Neutrophil (primary cell): Measurements from ENCODE around the gene GPR146.

Experiments
- H3K27ac ChIP-seq: fragments of 200-600 bp; sonication (generic); 2 replicates; pipeline ENCODE4 v1.5.1; 2016; ENCODE audit warnings: mild to moderate bottlenecking, moderate library complexity
- H3K27me3 ChIP-seq: fragments of 200-600 bp; sonication (generic); 2 replicates; pipeline ENCODE4 v1.6.0; 2016; ENCODE audit warnings: mild to moderate bottlenecking
- H3K36me3 ChIP-seq: fragments of 200-600 bp; sonication (generic); 2 replicates; pipeline ENCODE4 v1.5.1; 2017
- H3K4me1 ChIP-seq, 2 experiments: fragments of 200-600 bp in 1 of 2; sonication (generic) in 1 of 2; 1 replicate in 1 of 2; 2 replicates in 1 of 2; pipeline versions ENCODE4 v1.5.1 to v1.6.1; 2013 to 2016; ENCODE audit warnings: low read depth in 1 of 2, low read length in 1 of 2, mild to moderate bottlenecking in 1 of 2, moderate library complexity in 1 of 2; ENCODE audit not compliant: control insufficient read depth in 1 of 2, insufficient read depth in 1 of 2
- H3K4me3 ChIP-seq, 2 experiments: fragments of 200-600 bp in 1 of 2; sonication (generic) in 1 of 2; 1 replicate in 1 of 2; 2 replicates in 1 of 2; pipeline ENCODE4 v1.5.1; 2013 to 2016; ENCODE audit warnings: low read depth in 1 of 2, low read length in 1 of 2, mild to moderate bottlenecking in 1 of 2, moderate library complexity in 1 of 2
- H3K9me3 ChIP-seq: fragments of 200-600 bp; sonication (generic); 2 replicates; pipeline ENCODE4 v1.5.1; 2016
- TF ChIP-seq, protein P1 (sequence below): fragments of 200-600 bp; sonication (generic); IDR thresholded peaks from 2 replicates; pipeline ENCODE4 v1.5.1; 2016; ENCODE audit warnings: antibody characterized with exemption

GPR146 gene

DNA sequence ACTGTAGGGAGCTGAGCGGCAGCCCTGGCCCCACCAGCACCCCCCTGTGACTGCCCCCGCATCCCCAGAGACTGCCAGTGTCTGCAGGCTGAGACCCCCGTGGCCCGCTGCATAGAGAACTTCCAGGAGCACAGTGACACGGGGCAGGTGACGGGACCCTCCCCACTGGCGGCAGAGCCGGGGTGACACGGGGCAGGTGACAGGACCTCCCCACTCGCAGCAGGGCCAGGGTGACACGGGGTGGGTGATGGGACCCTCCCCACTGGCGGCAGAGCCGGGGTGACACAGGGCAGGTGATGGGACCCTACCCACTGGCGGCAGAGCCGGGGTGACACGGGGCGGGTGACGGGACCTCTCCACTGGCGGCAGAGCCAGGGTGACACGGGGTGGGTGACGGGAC lies 45.9 kb downstream of the GPR146 start:
- H3K4me1 ChIP-seq, result peaks cover 5 to 8% of the 10 kb centered on the region in 2 experiments
- no peak overlapping the region for H3K4me3 ChIP-seq
- TF ChIP-seq, protein P1, sequence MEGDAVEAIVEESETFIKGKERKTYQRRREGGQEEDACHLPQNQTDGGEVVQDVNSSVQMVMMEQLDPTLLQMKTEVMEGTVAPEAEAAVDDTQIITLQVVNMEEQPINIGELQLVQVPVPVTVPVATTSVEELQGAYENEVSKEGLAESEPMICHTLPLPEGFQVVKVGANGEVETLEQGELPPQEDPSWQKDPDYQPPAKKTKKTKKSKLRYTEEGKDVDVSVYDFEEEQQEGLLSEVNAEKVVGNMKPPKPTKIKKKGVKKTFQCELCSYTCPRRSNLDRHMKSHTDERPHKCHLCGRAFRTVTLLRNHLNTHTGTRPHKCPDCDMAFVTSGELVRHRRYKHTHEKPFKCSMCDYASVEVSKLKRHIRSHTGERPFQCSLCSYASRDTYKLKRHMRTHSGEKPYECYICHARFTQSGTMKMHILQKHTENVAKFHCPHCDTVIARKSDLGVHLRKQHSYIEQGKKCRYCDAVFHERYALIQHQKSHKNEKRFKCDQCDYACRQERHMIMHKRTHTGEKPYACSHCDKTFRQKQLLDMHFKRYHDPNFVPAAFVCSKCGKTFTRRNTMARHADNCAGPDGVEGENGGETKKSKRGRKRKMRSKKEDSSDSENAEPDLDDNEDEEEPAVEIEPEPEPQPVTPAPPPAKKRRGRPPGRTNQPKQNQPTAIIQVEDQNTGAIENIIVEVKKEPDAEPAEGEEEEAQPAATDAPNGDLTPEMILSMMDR, result no peak
- H3K27ac ChIP-seq, result no peak overlapping the region
- H3K36me3 ChIP-seq, result no peaks in the 10 kb centered on the region
- no peaks in the 10 kb centered on the region for H3K9me3 ChIP-seq
- peaks cover 24% of the 10 kb centered on the region for H3K27me3 ChIP-seq

DNA sequence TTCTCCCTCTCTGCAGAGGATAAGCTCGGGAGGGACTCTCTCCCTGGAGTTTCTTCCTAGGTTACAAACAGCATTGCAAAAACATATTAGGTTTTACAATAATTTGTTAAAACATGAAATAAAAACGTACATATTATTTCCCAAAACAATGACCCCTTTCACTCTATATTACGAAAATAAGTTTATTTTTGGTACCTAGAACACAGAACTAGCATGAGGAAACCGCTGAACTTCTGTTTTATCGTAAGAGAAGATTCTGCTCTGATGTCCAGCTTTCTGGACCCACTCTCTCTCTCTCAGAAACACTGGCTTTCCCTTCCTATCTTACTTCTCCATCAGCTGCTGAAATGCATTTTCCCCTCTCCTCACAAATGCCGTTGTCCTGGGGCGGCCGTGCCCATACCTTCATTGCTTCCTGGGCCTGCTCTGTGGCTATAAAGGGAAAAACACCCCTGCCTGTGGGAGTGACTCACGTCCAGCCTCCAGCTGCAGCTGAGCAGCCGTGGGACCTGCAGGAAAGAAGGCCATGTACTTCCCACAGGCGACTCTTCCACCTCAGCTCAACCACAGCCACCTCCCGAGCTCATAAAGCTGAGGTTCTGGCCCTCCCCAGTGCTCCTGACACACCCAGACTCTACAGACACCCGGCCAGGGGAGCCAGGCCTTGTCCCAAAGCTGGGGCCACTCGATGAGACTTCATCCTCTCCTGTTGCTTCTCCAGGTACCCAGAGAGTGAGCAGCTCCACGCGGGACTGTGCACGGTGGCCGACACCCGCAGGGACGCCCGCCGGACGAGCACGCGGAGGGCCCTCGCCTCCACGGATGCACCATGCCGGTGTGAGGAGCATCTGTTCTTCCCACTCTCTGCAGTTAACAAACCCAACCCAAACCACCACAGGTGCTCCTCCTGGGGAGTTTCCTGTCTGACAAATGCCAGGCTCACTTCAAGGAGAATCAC lies 46.6 kb downstream of the GPR146 start:
- no peak overlapping the region for H3K27ac ChIP-seq
- H3K4me1 ChIP-seq, result peaks cover 5 to 8% of the 10 kb centered on the region in 2 experiments
- H3K27me3 ChIP-seq, result peaks cover 24% of the 10 kb centered on the region
- no peaks in the 10 kb centered on the region for H3K36me3 ChIP-seq
- TF ChIP-seq, protein P1, result no peak
- no peaks in the 10 kb centered on the region for H3K9me3 ChIP-seq
- no peak overlapping the region for H3K4me3 ChIP-seq

DNA sequence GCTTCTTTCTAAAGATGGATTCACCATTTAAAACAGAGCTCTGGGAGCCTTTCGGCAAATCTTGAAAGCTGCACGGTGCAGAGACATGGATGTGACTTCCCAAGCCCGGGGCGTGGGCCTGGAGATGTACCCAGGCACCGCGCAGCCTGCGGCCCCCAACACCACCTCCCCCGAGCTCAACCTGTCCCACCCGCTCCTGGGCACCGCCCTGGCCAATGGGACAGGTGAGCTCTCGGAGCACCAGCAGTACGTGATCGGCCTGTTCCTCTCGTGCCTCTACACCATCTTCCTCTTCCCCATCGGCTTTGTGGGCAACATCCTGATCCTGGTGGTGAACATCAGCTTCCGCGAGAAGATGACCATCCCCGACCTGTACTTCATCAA lies 47.3 kb downstream of the GPR146 start:
- H3K4me1 ChIP-seq, result peaks cover 5% of the 10 kb centered on the region in 2 experiments
- TF ChIP-seq, protein P1, result no peak
- no peaks in the 10 kb centered on the region for H3K36me3 ChIP-seq
- H3K9me3 ChIP-seq, result no peaks in the 10 kb centered on the region
- H3K27ac ChIP-seq, result no peak overlapping the region
- peaks cover 20% of the 10 kb centered on the region for H3K27me3 ChIP-seq
- no peak overlapping the region for H3K4me3 ChIP-seq

DNA sequence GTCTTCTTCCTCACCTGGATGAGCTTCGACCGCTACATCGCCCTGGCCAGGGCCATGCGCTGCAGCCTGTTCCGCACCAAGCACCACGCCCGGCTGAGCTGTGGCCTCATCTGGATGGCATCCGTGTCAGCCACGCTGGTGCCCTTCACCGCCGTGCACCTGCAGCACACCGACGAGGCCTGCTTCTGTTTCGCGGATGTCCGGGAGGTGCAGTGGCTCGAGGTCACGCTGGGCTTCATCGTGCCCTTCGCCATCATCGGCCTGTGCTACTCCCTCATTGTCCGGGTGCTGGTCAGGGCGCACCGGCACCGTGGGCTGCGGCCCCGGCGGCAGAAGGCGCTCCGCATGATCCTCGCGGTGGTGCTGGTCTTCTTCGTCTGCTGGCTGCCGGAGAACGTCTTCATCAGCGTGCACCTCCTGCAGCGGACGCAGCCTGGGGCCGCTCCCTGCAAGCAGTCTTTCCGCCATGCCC lies 47.9 kb downstream of the GPR146 start:
- Histone ChIP-seq H3K36me3 (no peaks in the 10 kb centered on the region), H3K27me3 (peaks cover 15% of the 10 kb centered on the region), H3K9me3 (no peaks in the 10 kb centered on the region), H3K27ac (no peak overlapping the region), H3K4me1 (no peaks in the 10 kb centered on the region), H3K4me3 (no peak overlapping the region)
- TF ChIP-seq, protein P1, result no peak

DNA sequence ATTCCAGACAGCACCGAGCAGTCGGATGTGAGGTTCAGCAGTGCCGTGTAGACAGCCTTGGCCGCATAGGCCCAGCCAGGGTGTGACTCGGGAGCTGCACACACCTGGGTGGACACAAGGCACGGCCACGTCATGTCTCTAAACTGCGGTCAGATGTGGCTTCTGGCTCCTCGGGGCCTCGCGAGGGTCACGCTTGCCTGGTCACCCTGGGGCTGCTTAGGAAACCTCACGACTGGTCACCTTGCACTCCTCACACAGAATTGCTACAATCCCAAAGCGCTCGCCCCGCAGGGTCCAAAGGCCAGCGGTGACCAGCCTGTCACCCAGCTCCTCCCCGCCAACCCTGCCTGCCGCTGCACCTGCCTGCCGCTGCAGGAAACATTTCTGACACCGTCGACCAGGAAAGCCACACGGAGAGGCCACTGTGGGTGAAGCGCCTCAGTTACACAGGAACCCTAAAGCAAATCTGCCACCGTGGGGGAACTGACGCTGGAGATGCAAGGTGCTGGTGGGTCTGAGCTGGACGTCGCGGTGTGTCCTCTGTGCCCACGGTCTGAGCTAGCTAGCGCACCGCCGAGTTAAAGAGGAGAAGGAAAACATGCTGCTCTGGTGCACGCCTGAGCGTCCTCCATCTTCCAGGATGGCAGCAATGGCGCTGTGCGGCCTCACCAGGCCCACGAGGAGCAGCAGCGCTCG lies 48.6 kb downstream of the GPR146 start:
- TF ChIP-seq, protein P1, result no peak
- no peak overlapping the region for H3K27ac ChIP-seq
- no peaks in the 10 kb centered on the region for H3K4me1 ChIP-seq
- no peaks in the 10 kb centered on the region for H3K9me3 ChIP-seq
- no peak overlapping the region for H3K4me3 ChIP-seq
- H3K36me3 ChIP-seq, result no peaks in the 10 kb centered on the region
- H3K27me3 ChIP-seq, result peaks cover 7% of the 10 kb centered on the region
